HFFc6 (cell line): ENCODE measurements around the gene ZBP1. TPM values are rescaled to one million over a fixed set of nuclear protein-coding genes. Genes with fewer than 3 reads are reported as not detected.

Experiments
- DNase-seq: peaks from one replicate; pipeline ENCODE4 v3.0.0-alpha.2; 2018
- H3K27ac Mint-ChIP-seq: 2 replicates; pipeline ENCODE4 v1.8.0; 2020; ENCODE audit warnings: mild to moderate bottlenecking, mixed read lengths
- H3K27me3 Mint-ChIP-seq: 2 replicates; pipeline ENCODE4 v1.8.0; 2021; ENCODE audit warnings: mild to moderate bottlenecking, moderate library complexity, mixed read lengths; ENCODE audit not compliant: insufficient read depth
- H3K36me3 Mint-ChIP-seq: 2 replicates; pipeline ENCODE4 v1.8.0; 2021; ENCODE audit warnings: low read depth, mixed read lengths
- H3K4me1 Mint-ChIP-seq: 2 replicates; pipeline ENCODE4 v1.8.0; 2020; ENCODE audit warnings: low read depth, mixed read lengths
- H3K4me3 Mint-ChIP-seq: 2 replicates; pipeline ENCODE4 v1.8.0; 2020; ENCODE audit warnings: mild to moderate bottlenecking, moderate library complexity, mixed read lengths
- H3K9me3 Mint-ChIP-seq: 2 replicates; pipeline ENCODE4 v1.8.0; 2020; ENCODE audit warnings: mild to moderate bottlenecking, mixed read lengths
- CTCF ChIP-seq: fragments of 200-600 bp; sonication (generic); IDR thresholded peaks from 2 replicates; pipeline ENCODE4 v1.5.0; 2021; ENCODE audit warnings: antibody characterized with exemption, mild to moderate bottlenecking
- total RNA-seq, 6 experiments: library from RNA; stranded (reverse); fragmentation: NEBNext Ultra II Directional; extraction: Animal tissue kit (Norgen Biotek cat#: 25700); gene quantifications; 2 replicates in 1 of 6; 3 replicates in 5 of 6; pipeline ENCODE4 v1.2.3, GENCODE V29; 2021

The ZBP1 gene
- total RNA-seq, 6 experiments from 2014 or later = not detected

DNA sequence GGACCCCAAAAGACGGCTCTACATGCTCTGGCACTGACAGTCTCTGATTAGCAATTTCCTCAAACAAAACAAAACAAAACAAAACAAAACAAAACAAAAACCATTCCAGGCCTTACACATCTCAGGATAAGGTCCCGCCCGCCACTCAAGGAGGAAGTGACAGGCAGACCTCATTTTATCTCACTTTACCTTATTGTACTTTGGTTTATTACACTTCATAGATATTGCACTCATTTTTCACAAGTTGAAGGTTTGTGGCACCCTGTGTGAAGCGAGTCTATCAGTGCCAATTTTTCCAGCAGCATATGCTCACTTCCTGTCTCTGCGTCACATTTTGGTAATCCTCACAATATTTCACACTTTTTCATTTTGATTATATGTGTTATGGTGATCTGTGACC is 15.2 kb downstream of the ZBP1 start:
- Mint-ChIP-seq H3K4me1 (no peaks in the 10 kb centered on the region), H3K27ac (no peak overlapping the region), H3K9me3 (no peaks in the 10 kb centered on the region), H3K4me3 (no peak overlapping the region), H3K27me3 (peaks cover 35% of the 10 kb centered on the region), H3K36me3 (no peaks in the 10 kb centered on the region)
- DNase-seq = no peak
- no peak for TF ChIP-seq CTCF

DNA sequence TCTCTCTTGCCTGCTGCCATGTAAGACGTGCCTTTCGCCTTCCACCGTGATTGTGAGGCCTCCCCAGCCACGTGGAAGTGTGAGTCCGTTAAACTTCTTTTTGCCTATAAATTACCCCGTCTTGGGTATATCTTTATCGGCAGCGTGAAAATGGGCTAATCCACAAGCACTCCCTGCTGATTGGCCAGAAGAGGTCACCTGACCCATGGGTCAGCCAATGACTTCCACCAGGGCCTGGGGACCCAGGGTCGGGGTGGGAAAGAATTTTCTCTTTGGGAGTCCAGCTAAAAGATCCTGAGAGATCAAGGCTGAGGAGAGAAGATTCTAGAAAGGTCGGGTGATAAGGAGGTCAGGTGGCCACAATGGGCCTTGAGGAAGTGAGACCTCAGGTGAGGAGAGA is 17.1 kb downstream of the ZBP1 start:
- Mint-ChIP-seq H3K9me3 (no peaks in the 10 kb centered on the region), H3K4me1 (no peaks in the 10 kb centered on the region), H3K27me3 (peaks cover 24% of the 10 kb centered on the region), H3K4me3 (no peak overlapping the region), H3K36me3 (no peaks in the 10 kb centered on the region), H3K27ac (no peak overlapping the region)
- TF ChIP-seq CTCF = no peak
- no peak for DNase-seq

GRCh38 chr20:57601737-57602136 is 18.5 kb downstream of the ZBP1 start:
- no peaks in the 10 kb centered on the region for H3K9me3 Mint-ChIP-seq
- H3K27me3 Mint-ChIP-seq = peaks cover 20% of the 10 kb centered on the region
- H3K4me1 Mint-ChIP-seq = no peaks in the 10 kb centered on the region
- DNase-seq = no peak
- H3K27ac Mint-ChIP-seq = no peak overlapping the region
- H3K4me3 Mint-ChIP-seq = no peak overlapping the region
- no peak for TF ChIP-seq CTCF
- no peaks in the 10 kb centered on the region for H3K36me3 Mint-ChIP-seq

- TF ChIP-seq CTCF = no peak
- Mint-ChIP-seq H3K9me3 (no peaks in the 10 kb centered on the region), H3K36me3 (no peaks in the 10 kb centered on the region), H3K27ac (no peak overlapping the region), H3K4me1 (no peaks in the 10 kb centered on the region), H3K27me3 (peaks cover 18% of the 10 kb centered on the region), H3K4me3 (no peak overlapping the region)
- DNase-seq = no peak
These were observed 19.0 kb downstream of the ZBP1 start for GRCh38 chr20:57601211-57601570.

DNA sequence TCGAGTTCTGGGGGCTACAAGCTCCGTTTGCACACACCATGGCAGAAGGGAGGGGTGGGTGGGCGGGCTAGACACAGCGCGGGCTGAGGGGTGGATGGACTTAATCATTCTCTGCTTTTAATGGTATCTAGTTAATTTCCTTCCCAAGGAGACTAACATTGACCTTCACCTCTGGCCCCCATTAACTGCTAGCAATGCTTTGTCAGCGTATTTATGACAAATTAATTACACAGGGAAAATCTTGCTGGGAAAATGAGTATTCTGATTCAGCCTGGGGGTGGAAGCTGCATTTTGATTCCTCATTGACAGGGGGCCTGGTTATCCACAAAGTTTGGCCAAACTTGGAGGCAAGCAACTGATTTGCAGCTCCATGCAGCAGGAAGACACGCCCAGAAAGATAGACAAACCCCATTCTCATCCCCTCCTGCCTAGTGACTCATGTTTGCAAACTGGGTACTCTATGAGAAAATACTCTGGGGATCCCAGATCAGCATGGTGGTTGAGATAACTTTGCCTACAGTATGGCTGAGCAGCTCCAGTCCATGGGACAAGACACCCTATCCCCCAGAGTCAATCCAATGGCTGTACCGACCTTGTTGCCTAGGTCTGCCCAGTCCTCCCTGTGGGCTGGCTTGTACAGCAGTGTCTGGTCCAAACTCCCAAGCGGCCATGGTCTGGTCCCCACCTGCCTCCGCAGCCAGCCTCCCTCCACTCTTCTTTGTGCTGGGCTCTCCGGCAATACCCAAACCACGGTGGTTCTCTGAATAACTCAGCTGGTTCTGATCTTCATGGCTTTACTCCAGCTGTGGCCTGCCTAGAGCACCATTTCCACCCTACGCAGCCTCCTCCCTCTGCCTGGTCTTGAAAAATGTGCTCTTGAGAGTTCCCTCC is 19.7 kb downstream of the ZBP1 start:
- H3K9me3 Mint-ChIP-seq = no peaks in the 10 kb centered on the region
- H3K27me3 Mint-ChIP-seq = peaks cover 14% of the 10 kb centered on the region
- H3K4me3 Mint-ChIP-seq = no peak overlapping the region
- no peaks in the 10 kb centered on the region for H3K4me1 Mint-ChIP-seq
- no peak overlapping the region for H3K27ac Mint-ChIP-seq
- no peak for DNase-seq
- no peaks in the 10 kb centered on the region for H3K36me3 Mint-ChIP-seq
- no peak for TF ChIP-seq CTCF
